SK-N-SH treated with all-trans-retinoic acid at 6 μM for 48 hours (cell line): Measurements from ENCODE around the gene ETV6.

ENCODE experiments used
- ATAC-seq: fragments of 200-7000 bp; cut with Tn5 transposase; 3 replicates; pipeline ENCODE4 v1.9.1; 2020; ENCODE audit warnings: mild to moderate bottlenecking, moderate library complexity
- ARNTL ChIP-seq: fragments of 450-650 bp; formaldehyde crosslinking; IDR thresholded peaks from 2 replicates; pipeline ENCODE4 v1.5.0; 2020; ENCODE audit warnings: low read depth, mild to moderate bottlenecking, moderate library complexity, borderline replicate concordance
- BACH2 ChIP-seq: fragments of 250-450 bp; sonication (Bioruptor Pico); IDR thresholded peaks from 2 replicates; pipeline ENCODE4 v1.9.0; 2021; ENCODE audit warnings: mild to moderate bottlenecking, borderline replicate concordance
- CREB5 ChIP-seq: fragments of 250-450 bp; sonication (Bioruptor Pico); IDR thresholded peaks from 2 replicates; pipeline ENCODE4 v1.5.1; 2020; ENCODE audit warnings: low read depth, mild to moderate bottlenecking, moderate library complexity
- CSDC2 ChIP-seq: fragments of 250-450 bp; sonication (Bioruptor Pico); IDR thresholded peaks from 2 replicates; pipeline ENCODE4 v1.5.0; 2020; ENCODE audit warnings: mild to moderate bottlenecking, moderate library complexity
- CSRNP3 ChIP-seq: fragments of 250-450 bp; sonication (Bioruptor Pico); IDR thresholded peaks from 2 replicates; pipeline ENCODE4 v1.5.1; 2021; ENCODE audit warnings: mild to moderate bottlenecking, moderate library complexity
- ESRRG ChIP-seq: fragments of 250-450 bp; sonication (Bioruptor Pico); IDR thresholded peaks from 2 replicates; pipeline ENCODE4 v1.6.1; 2021; ENCODE audit warnings: mild to moderate bottlenecking
- ISL1 ChIP-seq: fragments of 250-450 bp; sonication (Bioruptor Pico); IDR thresholded peaks from 2 replicates; pipeline ENCODE4 v2.1.2; 2022; ENCODE audit warnings: mild to moderate bottlenecking, moderate library complexity
- OSR1 ChIP-seq: fragments of 250-450 bp; sonication (Bioruptor Pico); IDR thresholded peaks from 2 replicates; pipeline ENCODE4 v1.8.0; 2022; ENCODE audit warnings: moderate library complexity, mild to moderate bottlenecking, inconsistent platforms
- PATZ1 ChIP-seq: fragments of 250-450 bp; sonication (Bioruptor Pico); IDR thresholded peaks from 2 replicates; pipeline ENCODE4 v1.8.0; 2020; ENCODE audit warnings: mild to moderate bottlenecking, moderate library complexity, borderline replicate concordance
- POU6F1 ChIP-seq: fragments of 250-450 bp; sonication (Bioruptor Pico); IDR thresholded peaks from 2 replicates; pipeline ENCODE4 v1.8.0; 2021; ENCODE audit warnings: low read depth, mild to moderate bottlenecking, moderate library complexity, borderline replicate concordance
- PPARA ChIP-seq: fragments of 250-450 bp; sonication (Bioruptor Pico); IDR thresholded peaks from 2 replicates; pipeline ENCODE4 v1.5.0; 2020; ENCODE audit warnings: mild to moderate bottlenecking, borderline replicate concordance
- RARB ChIP-seq: fragments of 250-450 bp; sonication (Bioruptor Pico); IDR thresholded peaks from 2 replicates; pipeline ENCODE4 v1.8.0; 2021; ENCODE audit warnings: mild to moderate bottlenecking, moderate library complexity
- SNAI2 ChIP-seq: fragments of 250-450 bp; sonication (Bioruptor Pico); IDR thresholded peaks from 2 replicates; pipeline ENCODE4 v1.5.0; 2020; ENCODE audit warnings: mild to moderate bottlenecking, moderate library complexity
- TCF4 ChIP-seq: fragments of 250-450 bp; sonication (Bioruptor Pico); IDR thresholded peaks from 2 replicates; pipeline ENCODE4 v1.8.0; 2021; ENCODE audit warnings: mild to moderate bottlenecking, moderate library complexity, borderline replicate concordance
- TOX ChIP-seq: fragments of 250-450 bp; sonication (Bioruptor Pico); IDR thresholded peaks from 2 replicates; pipeline ENCODE4 v1.8.0; 2021; ENCODE audit warnings: mild to moderate bottlenecking, moderate library complexity, borderline replicate concordance
- TSHZ2 ChIP-seq: fragments of 250-450 bp; sonication (Bioruptor Pico); IDR thresholded peaks from 2 replicates; pipeline ENCODE4 v1.5.0; 2020; ENCODE audit warnings: mild to moderate bottlenecking, moderate library complexity
- ZC3H10 ChIP-seq: fragments of 250-450 bp; sonication (Bioruptor Pico); IDR thresholded peaks from 2 replicates; pipeline ENCODE4 v1.5.1; 2021; ENCODE audit warnings: mild to moderate bottlenecking, moderate library complexity
- ZFP3 ChIP-seq: fragments of 250-450 bp; sonication (Bioruptor Pico); IDR thresholded peaks from 2 replicates; pipeline ENCODE4 v1.5.0; 2020; ENCODE audit warnings: mild to moderate bottlenecking, moderate library complexity
- ZFP30 ChIP-seq: fragments of 450-650 bp; formaldehyde crosslinking; IDR thresholded peaks from 2 replicates; pipeline ENCODE4 v1.5.0; 2022; ENCODE audit warnings: mild to moderate bottlenecking, moderate library complexity
- ZNF565 ChIP-seq: fragments of 450-650 bp; formaldehyde crosslinking; conservative IDR thresholded peaks from 2 replicates; pipeline ENCODE4 v1.5.0; 2020; ENCODE audit warnings: low read depth, mild to moderate bottlenecking, moderate library complexity
- ZNF70 ChIP-seq: fragments of 450-650 bp; formaldehyde crosslinking; IDR thresholded peaks from 2 replicates; pipeline ENCODE4 v1.5.0; 2020; ENCODE audit warnings: mild to moderate bottlenecking, moderate library complexity
- ZNF8 ChIP-seq: fragments of 450-650 bp; formaldehyde crosslinking; IDR thresholded peaks from 2 replicates; pipeline ENCODE4 v1.5.0; 2020; ENCODE audit warnings: mild to moderate bottlenecking, moderate library complexity

The ETV6 gene

GRCh38 chr12:11714626-11715025 is 65.2 kb downstream of the ETV6 start:
- ATAC-seq: no peak
- TF ChIP-seq CREB5 (no peak), CSRNP3 (CRISPR knock-in tag) (no peak), PPARA (CRISPR knock-in tag) (no peak), TCF4 (CRISPR knock-in tag) (no peak), ARNTL (CRISPR knock-in tag) (no peak), OSR1 (CRISPR knock-in tag) (no peak), SNAI2 (no peak), POU6F1 (CRISPR knock-in tag) (no peak), ISL1 (CRISPR knock-in tag) (no peak), TOX (CRISPR knock-in tag) (no peak), CSDC2 (CRISPR knock-in tag) (no peak), RARB (CRISPR knock-in tag) (no peak), ZC3H10 (CRISPR knock-in tag) (no peak), TSHZ2 (CRISPR knock-in tag) (no peak), ZFP3 (CRISPR knock-in tag) (no peak), ESRRG (CRISPR knock-in tag) (no peak), PATZ1 (CRISPR knock-in tag) (no peak), ZNF565 (CRISPR knock-in tag) (no peak), BACH2 (CRISPR knock-in tag) (no peak)

- ATAC-seq: no peak
- TF ChIP-seq RARB (CRISPR knock-in tag): no peak
- TF ChIP-seq ZNF8 (CRISPR knock-in tag): no peak
- no peak for TF ChIP-seq ZNF70 (CRISPR knock-in tag)
- no peak for TF ChIP-seq TSHZ2 (CRISPR knock-in tag)
- TF ChIP-seq ZNF565 (CRISPR knock-in tag): no peak
- TF ChIP-seq ZFP30: no peak
- TF ChIP-seq TOX (CRISPR knock-in tag): no peak
- TF ChIP-seq TCF4 (CRISPR knock-in tag): no peak
- no peak for TF ChIP-seq CREB5
- no peak for TF ChIP-seq ISL1 (CRISPR knock-in tag)
- TF ChIP-seq POU6F1 (CRISPR knock-in tag): no peak
- no peak for TF ChIP-seq BACH2 (CRISPR knock-in tag)
- no peak for TF ChIP-seq ZC3H10 (CRISPR knock-in tag)
- TF ChIP-seq ESRRG (CRISPR knock-in tag): no peak
- no peak for TF ChIP-seq ARNTL (CRISPR knock-in tag)
Measured at GRCh38 chr12:11715621-11716020, 66.1 kb downstream of the ETV6 start.
